Stimulated activated naive CD8-positive, alpha-beta T cell treated with anti-CD3 and anti-CD28 coated beads, Interleukin-15, Interleukin-2, amounts not matched to agents 100 ng/mL and 50 ng/mL, for 24 hours (primary cell): ENCODE data around the gene TSPAN4.

Experiments
- H3K27ac Mint-ChIP-seq: one replicate; pipeline ENCODE4 v1.8.0; 2021; ENCODE audit warnings: mild to moderate bottlenecking, mixed read lengths
- H3K27me3 Mint-ChIP-seq: one replicate; pipeline ENCODE4 v1.8.0; 2021; ENCODE audit warnings: mixed read lengths
- H3K36me3 Mint-ChIP-seq: one replicate; pipeline ENCODE4 v1.8.0; 2021; ENCODE audit warnings: low read depth, mixed read lengths
- H3K4me1 Mint-ChIP-seq: one replicate; pipeline ENCODE4 v1.8.0; 2021; ENCODE audit warnings: low read depth, mixed read lengths
- H3K4me3 Mint-ChIP-seq: one replicate; pipeline ENCODE4 v1.8.0; 2021; ENCODE audit warnings: mild to moderate bottlenecking, mixed read lengths
- H3K9me3 Mint-ChIP-seq: one replicate; pipeline ENCODE4 v1.8.0; 2021; ENCODE audit warnings: mixed read lengths

The TSPAN4 gene

GRCh38 chr11:825366-826226 lies 17.1 kb upstream of the TSPAN4 start:
- H3K27ac Mint-ChIP-seq, result no peak overlapping the region
- no peak overlapping the region for H3K4me3 Mint-ChIP-seq
- H3K36me3 Mint-ChIP-seq, result peaks cover 6% of the 10 kb centered on the region
- H3K9me3 Mint-ChIP-seq, result no peaks in the 10 kb centered on the region
- peaks cover 32% of the 10 kb centered on the region for H3K4me1 Mint-ChIP-seq
- H3K27me3 Mint-ChIP-seq, result peaks cover 23% of the 10 kb centered on the region

GRCh38 chr11:826227-826621 lies 16.4 kb upstream of the TSPAN4 start:
- Mint-ChIP-seq H3K4me3 (peak overlapping the region; percentile 64), H3K27me3 (peaks cover 25% of the 10 kb centered on the region), H3K36me3 (peaks cover 6% of the 10 kb centered on the region), H3K4me1 (peaks cover 29% of the 10 kb centered on the region), H3K27ac (no peak overlapping the region), H3K9me3 (no peaks in the 10 kb centered on the region)

- Mint-ChIP-seq H3K9me3 (no peaks in the 10 kb centered on the region), H3K36me3 (peaks cover 6% of the 10 kb centered on the region), H3K4me3 (peak overlapping the region; percentile 64), H3K27ac (no peak overlapping the region), H3K27me3 (peaks cover 29% of the 10 kb centered on the region), H3K4me1 (peaks cover 30% of the 10 kb centered on the region)
Measured at GRCh38 chr11:826836-827145, 15.9 kb upstream of the TSPAN4 start.

GRCh38 chr11:827146-827896 lies 15.3 kb upstream of the TSPAN4 start:
- H3K36me3 Mint-ChIP-seq, result peaks cover 6% of the 10 kb centered on the region
- peak overlapping the region; percentile 11 for H3K27ac Mint-ChIP-seq
- peaks cover 31% of the 10 kb centered on the region for H3K27me3 Mint-ChIP-seq
- no peaks in the 10 kb centered on the region for H3K9me3 Mint-ChIP-seq
- peak overlapping the region; percentile 60 for H3K4me3 Mint-ChIP-seq
- peaks cover 30% of the 10 kb centered on the region for H3K4me1 Mint-ChIP-seq

- Mint-ChIP-seq H3K36me3 (peaks cover 6% of the 10 kb centered on the region), H3K4me3 (peak within 1 kb of the TSS; percentile 64), H3K27me3 (peaks cover 31% of the 10 kb centered on the region), H3K9me3 (no peaks in the 10 kb centered on the region), H3K27ac (peak within 1 kb of the TSS; percentile 11), H3K4me1 (peaks cover 30% of the 10 kb centered on the region)
Measured at GRCh38 chr11:827897-828192, 14.8 kb upstream of the TSPAN4 start, which contains the start of gene CRACR2B. Gene CRACR2B (plus strand): TSS chr11:827919. CDS start chr11:828608, 689 bp downstream.

- peaks cover 6% of the 10 kb centered on the region for H3K36me3 Mint-ChIP-seq
- peak overlapping the region; percentile 43 for H3K4me3 Mint-ChIP-seq
Measured at GRCh38 chr11:828506-829175, 14.0 kb upstream of the TSPAN4 start.

GRCh38 chr11:829176-829846 lies 13.3 kb upstream of the TSPAN4 start:
- H3K9me3 Mint-ChIP-seq, result no peaks in the 10 kb centered on the region
- H3K4me1 Mint-ChIP-seq, result peaks cover 39% of the 10 kb centered on the region
- H3K4me3 Mint-ChIP-seq, result peak overlapping the region; percentile 43
- H3K36me3 Mint-ChIP-seq, result peaks cover 6% of the 10 kb centered on the region
- H3K27me3 Mint-ChIP-seq, result peaks cover 31% of the 10 kb centered on the region
- H3K27ac Mint-ChIP-seq, result no peak overlapping the region

More at GRCh38 chr11:828506-829175, 14.0 kb upstream of the TSPAN4 start:
- H3K4me1 Mint-ChIP-seq, result peaks cover 32% of the 10 kb centered on the region
- peaks cover 31% of the 10 kb centered on the region for H3K27me3 Mint-ChIP-seq
- H3K9me3 Mint-ChIP-seq, result no peaks in the 10 kb centered on the region
- no peak overlapping the region for H3K27ac Mint-ChIP-seq

- H3K27me3 Mint-ChIP-seq, result peaks cover 31% of the 10 kb centered on the region
- peaks cover 4% of the 10 kb centered on the region for H3K36me3 Mint-ChIP-seq
- H3K4me3 Mint-ChIP-seq, result peak overlapping the region; percentile 17
- H3K9me3 Mint-ChIP-seq, result no peaks in the 10 kb centered on the region
- peaks cover 45% of the 10 kb centered on the region for H3K4me1 Mint-ChIP-seq
- H3K27ac Mint-ChIP-seq, result no peak overlapping the region
Measured at GRCh38 chr11:829847-830294, 12.8 kb upstream of the TSPAN4 start.

- peaks cover 50% of the 10 kb centered on the region for H3K4me1 Mint-ChIP-seq
Measured at GRCh38 chr11:830295-831117, 12.1 kb upstream of the TSPAN4 start.

GRCh38 chr11:831118-831864 lies 11.4 kb upstream of the TSPAN4 start:
- Mint-ChIP-seq H3K36me3 (no peaks in the 10 kb centered on the region), H3K4me3 (peak overlapping the region; percentile 45), H3K9me3 (no peaks in the 10 kb centered on the region), H3K27ac (no peak overlapping the region), H3K4me1 (peaks cover 50% of the 10 kb centered on the region), H3K27me3 (peaks cover 31% of the 10 kb centered on the region)

More at GRCh38 chr11:830295-831117, 12.1 kb upstream of the TSPAN4 start:
- Mint-ChIP-seq H3K9me3 (no peaks in the 10 kb centered on the region), H3K36me3 (no peaks in the 10 kb centered on the region), H3K27ac (no peak overlapping the region), H3K4me3 (no peak overlapping the region), H3K27me3 (peaks cover 31% of the 10 kb centered on the region)

- Mint-ChIP-seq H3K36me3 (no peaks in the 10 kb centered on the region), H3K4me3 (peak overlapping the region; percentile 45), H3K27me3 (peaks cover 31% of the 10 kb centered on the region), H3K4me1 (peaks cover 45% of the 10 kb centered on the region), H3K9me3 (no peaks in the 10 kb centered on the region), H3K27ac (no peak overlapping the region)
Measured at GRCh38 chr11:831961-832528, 10.6 kb upstream of the TSPAN4 start.

GRCh38 chr11:832529-833113 lies 10.0 kb upstream of the TSPAN4 start, which contains the start of gene CD151:
Gene CD151 (plus strand): TSS chr11:832952. CDS start chr11:836070, 3,118 bp downstream.
- Mint-ChIP-seq H3K36me3 (no peaks in the 10 kb centered on the region), H3K27me3 (peaks cover 29% of the 10 kb centered on the region), H3K4me3 (peak within 1 kb of the TSS; percentile 73), H3K27ac (no peak within 1 kb of the TSS), H3K4me1 (peaks cover 43% of the 10 kb centered on the region), H3K9me3 (no peaks in the 10 kb centered on the region)
